Measurements from ENCODE around the gene C1QTNF12. TPM values are rescaled to one million over a fixed set of nuclear protein-coding genes. Genes with fewer than 3 reads are reported as not detected.
A peak's percentile ranks its signal among the peaks of the same experiment; 100 is the strongest.

The C1QTNF12 gene
- total RNA-seq, 4 donors from 2014 or later: 0.79 to 3.0 (median 1.7) TPM; not detected in 1

DNA sequence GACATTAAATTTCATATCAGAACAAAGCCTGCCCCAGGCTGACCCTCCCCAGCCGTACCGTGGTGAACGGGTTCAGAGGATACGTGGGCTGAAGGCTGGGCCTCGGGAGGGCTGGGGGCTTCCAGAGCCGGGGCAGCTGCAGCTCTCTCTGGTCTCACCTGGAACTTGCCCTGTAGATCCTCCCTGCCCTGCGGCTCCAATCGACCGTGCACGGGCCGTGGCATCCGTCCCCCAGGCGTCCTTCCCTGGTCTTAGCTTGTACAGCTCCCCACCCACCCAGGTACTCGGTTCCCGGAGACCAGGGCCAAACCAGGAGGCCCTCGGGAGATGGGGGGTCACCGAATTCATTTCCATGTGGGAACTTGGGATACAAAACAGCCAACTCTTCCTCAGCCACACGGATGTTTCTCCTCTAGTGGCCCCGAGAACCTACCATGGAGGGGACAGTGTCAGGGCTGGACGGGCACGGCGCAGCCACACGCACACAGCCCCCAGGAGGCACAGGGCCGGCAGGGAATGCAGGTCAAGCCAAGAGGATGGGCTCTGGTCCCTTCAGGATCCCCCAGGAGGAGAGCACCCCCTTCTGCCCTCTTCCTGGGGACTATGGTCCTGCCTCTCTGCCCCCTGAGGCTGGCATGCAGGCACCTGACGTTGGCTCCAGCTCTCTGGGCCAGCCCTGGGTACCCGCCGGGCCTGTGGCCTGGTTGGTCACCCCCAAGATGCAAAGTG is 11.3 kb downstream of the C1QTNF12 start:
- intact Hi-C loops (cut with DNase I): no loop called here

DNA sequence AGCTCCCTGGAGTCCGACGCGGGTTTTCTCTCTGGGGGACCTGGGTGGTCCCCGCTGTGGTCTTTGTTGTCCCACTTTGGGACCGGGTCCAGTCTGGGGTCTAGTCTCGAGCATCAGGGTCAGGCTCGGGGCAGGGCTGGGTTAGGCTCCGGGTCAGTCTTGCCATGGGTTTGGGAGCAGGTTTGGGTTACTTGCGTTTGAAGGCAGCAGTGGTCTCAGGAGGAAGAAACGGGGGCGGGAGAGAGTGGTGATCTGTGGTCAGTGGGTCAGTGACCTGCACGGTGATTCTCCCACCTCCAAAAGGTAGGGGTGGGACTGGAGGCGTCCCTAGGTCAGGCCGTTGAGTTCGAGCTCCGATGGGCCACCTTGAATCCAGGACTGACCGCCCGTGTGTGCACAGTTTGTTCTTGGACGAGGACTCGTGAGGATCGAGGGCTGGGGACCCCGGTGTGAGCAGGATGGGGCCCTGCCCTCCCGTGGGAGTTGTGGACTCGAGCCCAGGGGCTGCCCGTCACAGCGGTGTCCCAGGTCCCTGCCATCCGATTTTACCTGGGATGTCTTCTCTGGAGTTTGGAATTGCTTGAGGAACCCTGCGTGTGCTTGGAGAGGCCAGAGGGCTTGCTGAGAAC is 12.2 kb downstream of the C1QTNF12 start:
- H3K9me3 ChIP-seq: no peaks in the 10 kb centered on the region
- peaks cover 25 to 66% (median 41%) of the 10 kb centered on the region in 3 donors for H3K4me1 ChIP-seq
- TF ChIP-seq, protein P1, sequence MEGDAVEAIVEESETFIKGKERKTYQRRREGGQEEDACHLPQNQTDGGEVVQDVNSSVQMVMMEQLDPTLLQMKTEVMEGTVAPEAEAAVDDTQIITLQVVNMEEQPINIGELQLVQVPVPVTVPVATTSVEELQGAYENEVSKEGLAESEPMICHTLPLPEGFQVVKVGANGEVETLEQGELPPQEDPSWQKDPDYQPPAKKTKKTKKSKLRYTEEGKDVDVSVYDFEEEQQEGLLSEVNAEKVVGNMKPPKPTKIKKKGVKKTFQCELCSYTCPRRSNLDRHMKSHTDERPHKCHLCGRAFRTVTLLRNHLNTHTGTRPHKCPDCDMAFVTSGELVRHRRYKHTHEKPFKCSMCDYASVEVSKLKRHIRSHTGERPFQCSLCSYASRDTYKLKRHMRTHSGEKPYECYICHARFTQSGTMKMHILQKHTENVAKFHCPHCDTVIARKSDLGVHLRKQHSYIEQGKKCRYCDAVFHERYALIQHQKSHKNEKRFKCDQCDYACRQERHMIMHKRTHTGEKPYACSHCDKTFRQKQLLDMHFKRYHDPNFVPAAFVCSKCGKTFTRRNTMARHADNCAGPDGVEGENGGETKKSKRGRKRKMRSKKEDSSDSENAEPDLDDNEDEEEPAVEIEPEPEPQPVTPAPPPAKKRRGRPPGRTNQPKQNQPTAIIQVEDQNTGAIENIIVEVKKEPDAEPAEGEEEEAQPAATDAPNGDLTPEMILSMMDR (IDR thresholded peaks at IDR 0.05): no peak
- no peak for TF ChIP-seq POLR2A (IDR thresholded peaks at IDR 0.05)

More for the DNA sequence above, 11.3 kb downstream of the C1QTNF12 start:
- H3K4me3 ChIP-seq: no peak overlapping the region
- H3K9me3 ChIP-seq: no peaks in the 10 kb centered on the region
- no peak for DNase-seq
- TF ChIP-seq, protein P1 (IDR thresholded peaks at IDR 0.05): no peak
- no peak for TF ChIP-seq POLR2A (IDR thresholded peaks at IDR 0.05)
- H3K36me3 ChIP-seq: peaks cover 0 to 18% (median 0%) of the 10 kb centered on the region in 3 donors
- H3K27me3 ChIP-seq: peaks cover 0 to 38% (median 11%) of the 10 kb centered on the region in 4 donors
- WGBS, 2 donors: 81 to 84% methylated on average over 5 to 12 of the region's 27 CpGs
- H3K27ac ChIP-seq: no peak overlapping the region
- H3K4me1 ChIP-seq: peaks cover 25 to 66% (median 40%) of the 10 kb centered on the region in 3 donors

DNA sequence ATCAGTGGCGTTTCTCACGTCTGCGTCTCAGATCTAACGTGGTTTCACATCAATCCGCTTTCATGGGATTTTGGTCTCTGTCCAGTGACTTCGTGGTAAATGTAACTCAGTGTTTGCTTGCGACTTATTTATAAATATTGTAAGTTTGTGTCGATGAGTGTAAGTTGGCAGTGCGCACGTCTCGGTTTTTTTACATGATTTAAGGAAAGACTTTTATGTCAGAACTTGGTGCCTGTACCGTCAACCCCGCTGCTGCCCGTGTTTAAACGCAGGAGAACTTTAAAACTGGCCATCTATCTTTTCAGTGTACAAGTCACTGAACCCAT is 13.0 kb downstream of the C1QTNF12 start:
- Histone ChIP-seq H3K27ac (no peak overlapping the region), H3K9me3 (no peaks in the 10 kb centered on the region), H3K4me1 (peaks cover 25 to 66% (median 40%) of the 10 kb centered on the region in 3 donors), H3K36me3 (peaks cover 3 to 28% (median 3%) of the 10 kb centered on the region in 3 donors), H3K27me3 (peaks cover 0 to 22% (median 5%) of the 10 kb centered on the region in 4 donors), H3K4me3 (peak overlapping the region in 1 of 4 donors; percentile 100)
- 91 to 93% methylated on average over 15 of the region's 15 CpGs for WGBS, 2 donors
- intact Hi-C loops (cut with DNase I): no loop called here
- TF ChIP-seq POLR2A (IDR thresholded peaks at IDR 0.05): no peak
- TF ChIP-seq, protein P1 (IDR thresholded peaks at IDR 0.05): no peak
- DNase-seq: no peak

More for the DNA sequence above, 12.2 kb downstream of the C1QTNF12 start:
- intact Hi-C loops (cut with DNase I): no loop called here
- WGBS, 2 donors: 89% methylated on average over 6 to 10 of the region's 28 CpGs
- H3K27ac ChIP-seq: no peak overlapping the region
- H3K4me3 ChIP-seq: no peak overlapping the region
- H3K36me3 ChIP-seq: peaks cover 0 to 20% (median 0%) of the 10 kb centered on the region in 3 donors
- H3K27me3 ChIP-seq: peaks cover 0 to 30% (median 9%) of the 10 kb centered on the region in 4 donors
- no peak for DNase-seq

DNA sequence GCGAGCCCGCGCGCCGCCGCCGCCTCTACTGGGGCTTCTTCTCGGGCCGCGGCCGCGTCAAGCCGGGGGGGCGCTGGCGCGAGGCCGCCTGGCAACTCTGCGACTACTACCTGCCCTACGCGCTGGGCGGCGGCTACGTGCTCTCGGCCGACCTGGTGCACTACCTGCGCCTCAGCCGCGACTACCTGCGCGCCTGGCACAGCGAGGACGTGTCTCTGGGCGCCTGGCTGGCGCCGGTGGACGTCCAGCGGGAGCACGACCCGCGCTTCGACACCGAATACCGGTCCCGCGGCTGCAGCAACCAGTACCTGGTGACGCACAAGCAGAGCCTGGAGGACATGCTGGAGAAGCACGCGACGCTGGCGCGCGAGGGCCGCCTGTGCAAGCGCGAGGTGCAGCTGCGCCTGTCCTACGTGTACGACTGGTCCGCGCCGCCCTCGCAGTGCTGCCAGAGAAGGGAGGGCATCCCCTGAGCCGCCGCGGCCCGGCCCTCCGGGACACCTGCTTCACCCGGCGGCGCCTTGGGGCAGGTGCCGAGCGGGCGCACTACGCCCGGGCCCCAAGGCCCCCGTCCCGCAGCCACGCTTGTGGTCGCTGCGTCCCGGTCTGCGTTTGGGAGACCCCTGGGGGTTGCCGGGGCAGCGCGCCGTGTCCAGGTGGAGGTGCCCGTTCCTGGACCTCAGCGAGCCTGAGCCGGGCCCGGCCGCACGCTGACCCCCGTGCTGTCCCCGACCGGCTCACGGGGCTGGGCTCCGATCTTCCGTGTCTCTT is 13.5 kb downstream of the C1QTNF12 start:
- peak overlapping the region in 3 of 4 donors; percentile 36 to 100 (median 93) for H3K4me3 ChIP-seq
- DNase-seq: no peak

More for the DNA sequence above, 13.5 kb downstream of the C1QTNF12 start:
- Histone ChIP-seq H3K27me3 (peaks cover 0 to 16% (median 2%) of the 10 kb centered on the region in 4 donors), H3K27ac (peak overlapping the region in 1 of 4 donors; percentile 68), H3K9me3 (no peaks in the 10 kb centered on the region), H3K36me3 (peaks cover 8 to 33% (median 9%) of the 10 kb centered on the region in 3 donors), H3K4me1 (peaks cover 25 to 66% (median 35%) of the 10 kb centered on the region in 3 donors)
- intact Hi-C loops (cut with DNase I): no loop called here
- TF ChIP-seq, protein P1 (IDR thresholded peaks at IDR 0.05): no peak
- TF ChIP-seq POLR2A (IDR thresholded peaks at IDR 0.05): no peak
- WGBS, 2 donors: 96 to 98% methylated on average over 12 to 37 of the region's 98 CpGs

All from esophagus squamous epithelium (tissue), 5 donors.